Suprapubic skin (tissue), 4 donors: Measurements from ENCODE around the gene METTL9. TPM values are rescaled to one million over a fixed set of nuclear protein-coding genes. Genes with fewer than 3 reads are reported as not detected.

Experiments
- DNase-seq, 2 donors: peaks; one replicate each; pipeline ENCODE4 v3.0.0-alpha.2; 2019; ENCODE audit warnings: low spot score in 2 of 2
- H3K27ac ChIP-seq: fragments of 200-600 bp; sonication (generic); one replicate; pipeline ENCODE4 v1.5.1; 2019
- H3K27me3 ChIP-seq: fragments of 200-600 bp; sonication (generic); one replicate; pipeline ENCODE4 v1.5.1; 2019
- H3K36me3 ChIP-seq: fragments of 200-600 bp; sonication (generic); one replicate; pipeline ENCODE4 v1.5.1; 2019
- H3K4me1 ChIP-seq: fragments of 200-600 bp; sonication (generic); one replicate; pipeline ENCODE4 v1.5.1; 2019
- H3K4me3 ChIP-seq: fragments of 200-600 bp; sonication (generic); one replicate; pipeline ENCODE4 v1.5.1; 2019; ENCODE audit warnings: mild to moderate bottlenecking
- H3K9me3 ChIP-seq: fragments of 200-600 bp; sonication (generic); one replicate; pipeline ENCODE4 v1.5.1; 2019
- CTCF ChIP-seq, 2 donors: fragments of 200-600 bp in 1 of 2; fragments of 450-650 bp in 1 of 2; sonication (generic) in 1 of 2; IDR thresholded peaks; one replicate each; pipeline ENCODE4 v1.5.1; 2016 to 2019; ENCODE audit warnings: antibody characterized with exemption in 2 of 2, mild to moderate bottlenecking in 1 of 2, moderate library complexity in 1 of 2
- EP300 ChIP-seq: sonication (generic); formaldehyde crosslinking; IDR thresholded peaks from one replicate; pipeline ENCODE4 v1.6.1; 2017; ENCODE audit warnings: antibody characterized with exemption
- POLR2A ChIP-seq, 2 donors: fragments of 450-650 bp; IDR thresholded peaks; one replicate each; pipeline ENCODE4 v1.6.1; 2017; ENCODE audit warnings: antibody characterized with exemption in 2 of 2, mild to moderate bottlenecking in 2 of 2, moderate library complexity in 2 of 2
- POLR2AphosphoS5 ChIP-seq, 3 donors: sonication (generic); formaldehyde crosslinking; IDR thresholded peaks; one replicate each; pipeline ENCODE4 v1.6.1; 2017; ENCODE audit warnings: antibody characterized with exemption in 3 of 3
- WGBS: methylation state at CpG from one replicate; pipeline ENCODE4 v1.1.5; 2018; 5-methylcytosine and 5-hydroxymethylcytosine counted together
- total RNA-seq, 4 donors: library from RNA; depleted of rRNA; stranded (reverse); fragments of >200 nt; gene quantifications; one replicate each; pipeline ENCODE4 v1.1.0, GENCODE V29; 2016

Gene METTL9
- total RNA-seq, 4 donors from 2014 or later = 76.3 to 105 (median 85.7) TPM

- Histone ChIP-seq H3K4me1 (peaks cover 4% of the 10 kb centered on the region), H3K27ac (no peak overlapping the region), H3K36me3 (no peaks in the 10 kb centered on the region), H3K4me3 (no peak overlapping the region), H3K9me3 (no peaks in the 10 kb centered on the region), H3K27me3 (no peaks in the 10 kb centered on the region)
- WGBS = 90% methylated on average over 5 of the region's 5 CpGs
- DNase-seq = no peak
- TF ChIP-seq EP300 (no peak), POLR2AphosphoS5 (IDR thresholded peaks at IDR 0.05) (no peak), POLR2A (IDR thresholded peaks at IDR 0.05) (no peak), CTCF (IDR thresholded peaks at IDR 0.05) (no peak)
These were observed 104.9 kb downstream of the METTL9 start for GRCh38 chr16:21704266-21704665.

DNA sequence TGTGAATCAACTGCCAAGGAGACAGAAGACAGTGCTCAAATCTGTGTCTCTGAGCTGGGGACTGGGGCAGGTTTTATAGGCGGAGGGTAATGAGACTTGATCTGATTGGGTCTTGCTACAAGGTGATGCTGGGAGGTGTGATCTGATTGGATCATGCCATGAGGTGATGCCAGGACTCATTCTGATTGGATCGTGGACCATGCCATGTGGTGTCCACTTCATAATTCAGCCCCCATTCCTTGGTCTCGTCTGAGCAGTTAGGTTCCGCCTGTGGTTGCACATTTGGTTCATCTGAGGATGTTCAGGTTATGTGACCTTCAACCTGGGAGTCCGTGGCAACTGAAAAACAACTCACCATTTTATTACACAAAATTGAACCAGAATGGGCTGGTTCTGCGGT lies 105.4 kb downstream of the METTL9 start:
- DNase-seq = no peak
- TF ChIP-seq POLR2A (IDR thresholded peaks at IDR 0.05) (no peak), POLR2AphosphoS5 (IDR thresholded peaks at IDR 0.05) (no peak), CTCF (IDR thresholded peaks at IDR 0.05) (no peak), EP300 (no peak)
- no peak overlapping the region for H3K4me3 ChIP-seq
- H3K27me3 ChIP-seq = no peaks in the 10 kb centered on the region
- H3K4me1 ChIP-seq = peaks cover 4% of the 10 kb centered on the region
- 91% methylated on average over 6 of the region's 6 CpGs for WGBS
- H3K9me3 ChIP-seq = no peaks in the 10 kb centered on the region
- H3K36me3 ChIP-seq = no peaks in the 10 kb centered on the region
- H3K27ac ChIP-seq = no peak overlapping the region

Other genes with a start within 250 kb of the METTL9 start
- 1 to 10 TPM; 1.0 to 4.3 (median 1.3) TPM for gene IGSF6, start 53.0 kb downstream of the METTL9 start, total RNA-seq
- gene OTOA, start 64.4 kb downstream of the METTL9 start, total RNA-seq = under 1 TPM in 1 of 4 donors, not detected in 3; 0.40 TPM